Measurements from ENCODE around the gene AKT1.

Gene AKT1

GRCh38 chr14:104826861-104827176 lies 31.3 kb upstream of the AKT1 start:
- Histone ChIP-seq H3K4me1 (ENCODE audit: control insufficient read depth, insufficient read depth, low read length) (no peaks in the 10 kb centered on the region), H3K27me3 (ENCODE audit: control insufficient read depth, insufficient read depth, low read length) (peaks cover 24% of the 10 kb centered on the region), H3K9ac (ENCODE audit: low read depth, low read length) (no peak overlapping the region), H3K4me3 (ENCODE audit: low read depth, low read length) (peak overlapping the region; percentile 43), H3K9me3 (ENCODE audit: control insufficient read depth, insufficient read depth, low read length) (no peaks in the 10 kb centered on the region), H3K27ac (ENCODE audit: low read depth, low read length) (no peak overlapping the region), H3K36me3 (ENCODE audit: control insufficient read depth, insufficient read depth, low read length) (no peaks in the 10 kb centered on the region)

- H3K4me3 ChIP-seq (ENCODE audit: low read depth, low read length), result peak overlapping the region; percentile 85
- H3K27ac ChIP-seq (ENCODE audit: low read depth, low read length), result no peak overlapping the region
- no peaks in the 10 kb centered on the region for H3K9me3 ChIP-seq (ENCODE audit: control insufficient read depth, insufficient read depth, low read length)
- H3K4me1 ChIP-seq (ENCODE audit: control insufficient read depth, insufficient read depth, low read length), result no peaks in the 10 kb centered on the region
- peaks cover 24% of the 10 kb centered on the region for H3K27me3 ChIP-seq (ENCODE audit: control insufficient read depth, insufficient read depth, low read length)
- no peak overlapping the region for H3K9ac ChIP-seq (ENCODE audit: low read depth, low read length)
- no peaks in the 10 kb centered on the region for H3K36me3 ChIP-seq (ENCODE audit: control insufficient read depth, insufficient read depth, low read length)
Measured at GRCh38 chr14:104826189-104826860, 30.8 kb upstream of the AKT1 start.

GRCh38 chr14:104824353-104824997 lies 28.9 kb upstream of the AKT1 start:
- peaks cover 24% of the 10 kb centered on the region for H3K27me3 ChIP-seq (ENCODE audit: control insufficient read depth, insufficient read depth, low read length)
- peaks cover 6% of the 10 kb centered on the region; the same call in 1 of the 2 replicates for H3K4me1 ChIP-seq (ENCODE audit: control insufficient read depth, insufficient read depth, low read length)
- H3K4me3 ChIP-seq (ENCODE audit: low read depth, low read length), result no peak overlapping the region
- H3K9me3 ChIP-seq (ENCODE audit: control insufficient read depth, insufficient read depth, low read length), result no peaks in the 10 kb centered on the region
- no peaks in the 10 kb centered on the region for H3K36me3 ChIP-seq (ENCODE audit: control insufficient read depth, insufficient read depth, low read length)
- no peak overlapping the region for H3K27ac ChIP-seq (ENCODE audit: low read depth, low read length)
- no peak overlapping the region for H3K9ac ChIP-seq (ENCODE audit: low read depth, low read length)

GRCh38 chr14:104822821-104823615 lies 27.5 kb upstream of the AKT1 start:
- peaks cover 6% of the 10 kb centered on the region; the same call in 1 of the 2 replicates for H3K4me1 ChIP-seq (ENCODE audit: control insufficient read depth, insufficient read depth, low read length)
- H3K36me3 ChIP-seq (ENCODE audit: control insufficient read depth, insufficient read depth, low read length), result no peaks in the 10 kb centered on the region

GRCh38 chr14:104821971-104822608 lies 26.5 kb upstream of the AKT1 start:
- Histone ChIP-seq H3K36me3 (ENCODE audit: control insufficient read depth, insufficient read depth, low read length) (no peaks in the 10 kb centered on the region), H3K4me3 (ENCODE audit: low read depth, low read length) (no peak overlapping the region), H3K27ac (ENCODE audit: low read depth, low read length) (no peak overlapping the region), H3K27me3 (ENCODE audit: control insufficient read depth, insufficient read depth, low read length) (peaks cover 20% of the 10 kb centered on the region), H3K4me1 (ENCODE audit: control insufficient read depth, insufficient read depth, low read length) (peaks cover 6% of the 10 kb centered on the region; the same call in 1 of the 2 replicates), H3K9ac (ENCODE audit: low read depth, low read length) (no peak overlapping the region), H3K9me3 (ENCODE audit: control insufficient read depth, insufficient read depth, low read length) (no peaks in the 10 kb centered on the region)

More at GRCh38 chr14:104822821-104823615, 27.5 kb upstream of the AKT1 start:
- no peak overlapping the region for H3K9ac ChIP-seq (ENCODE audit: low read depth, low read length)
- no peak overlapping the region for H3K27ac ChIP-seq (ENCODE audit: low read depth, low read length)
- H3K9me3 ChIP-seq (ENCODE audit: control insufficient read depth, insufficient read depth, low read length), result no peaks in the 10 kb centered on the region
- no peak overlapping the region for H3K4me3 ChIP-seq (ENCODE audit: low read depth, low read length)
- peaks cover 24% of the 10 kb centered on the region for H3K27me3 ChIP-seq (ENCODE audit: control insufficient read depth, insufficient read depth, low read length)

- Histone ChIP-seq H3K4me1 (ENCODE audit: control insufficient read depth, insufficient read depth, low read length) (peaks cover 6% of the 10 kb centered on the region; the same call in 1 of the 2 replicates), H3K27ac (ENCODE audit: low read depth, low read length) (no peak overlapping the region), H3K27me3 (ENCODE audit: control insufficient read depth, insufficient read depth, low read length) (peaks cover 17% of the 10 kb centered on the region), H3K9me3 (ENCODE audit: control insufficient read depth, insufficient read depth, low read length) (no peaks in the 10 kb centered on the region), H3K36me3 (ENCODE audit: control insufficient read depth, insufficient read depth, low read length) (no peaks in the 10 kb centered on the region), H3K9ac (ENCODE audit: low read depth, low read length) (no peak overlapping the region), H3K4me3 (ENCODE audit: low read depth, low read length) (no peak overlapping the region)
Measured at GRCh38 chr14:104821229-104821945, 25.8 kb upstream of the AKT1 start.

- Histone ChIP-seq H3K27me3 (ENCODE audit: control insufficient read depth, insufficient read depth, low read length) (peaks cover 17% of the 10 kb centered on the region), H3K27ac (ENCODE audit: low read depth, low read length) (no peak overlapping the region), H3K9ac (ENCODE audit: low read depth, low read length) (no peak overlapping the region), H3K4me3 (ENCODE audit: low read depth, low read length) (no peak overlapping the region), H3K4me1 (ENCODE audit: control insufficient read depth, insufficient read depth, low read length) (peaks cover 6% of the 10 kb centered on the region; the same call in 1 of the 2 replicates), H3K36me3 (ENCODE audit: control insufficient read depth, insufficient read depth, low read length) (no peaks in the 10 kb centered on the region), H3K9me3 (ENCODE audit: control insufficient read depth, insufficient read depth, low read length) (no peaks in the 10 kb centered on the region)
Measured at GRCh38 chr14:104820669-104821228, 25.2 kb upstream of the AKT1 start.

GRCh38 chr14:104819361-104819781 lies 23.8 kb upstream of the AKT1 start:
- Histone ChIP-seq H3K9me3 (ENCODE audit: control insufficient read depth, insufficient read depth, low read length) (no peaks in the 10 kb centered on the region), H3K4me3 (ENCODE audit: low read depth, low read length) (no peak overlapping the region), H3K36me3 (ENCODE audit: control insufficient read depth, insufficient read depth, low read length) (no peaks in the 10 kb centered on the region), H3K9ac (ENCODE audit: low read depth, low read length) (no peak overlapping the region), H3K27me3 (ENCODE audit: control insufficient read depth, insufficient read depth, low read length) (peaks cover 4% of the 10 kb centered on the region), H3K4me1 (ENCODE audit: control insufficient read depth, insufficient read depth, low read length) (peaks cover 6% of the 10 kb centered on the region; the same call in 1 of the 2 replicates), H3K27ac (ENCODE audit: low read depth, low read length) (no peak overlapping the region)

GRCh38 chr14:104818714-104819161 lies 23.2 kb upstream of the AKT1 start:
- Histone ChIP-seq H3K9me3 (ENCODE audit: control insufficient read depth, insufficient read depth, low read length) (no peaks in the 10 kb centered on the region), H3K4me3 (ENCODE audit: low read depth, low read length) (no peak overlapping the region), H3K9ac (ENCODE audit: low read depth, low read length) (no peak overlapping the region), H3K4me1 (ENCODE audit: control insufficient read depth, insufficient read depth, low read length) (peaks cover 6% of the 10 kb centered on the region; the same call in 1 of the 2 replicates), H3K36me3 (ENCODE audit: control insufficient read depth, insufficient read depth, low read length) (no peaks in the 10 kb centered on the region), H3K27me3 (ENCODE audit: control insufficient read depth, insufficient read depth, low read length) (no peaks in the 10 kb centered on the region), H3K27ac (ENCODE audit: low read depth, low read length) (no peak overlapping the region)
